HuH-7.5 (cell line): ENCODE results near the gene AOX1.
"Not testable (repeated sequence)": the region's sequence is repeated elsewhere in the genome, so short reads cannot be mapped to it uniquely, and the experiment has no call there.

Experiments used
- DNase-seq: peaks from one replicate; pipeline ENCODE4 v3.0.0; 2011; ENCODE audit warnings: low spot score

The AOX1 gene

GRCh38 chr2:200702646-200703118, 116.9 kb downstream of the AOX1 start:
- DNase-seq = no peak

- DNase-seq = no peak
Measured at GRCh38 chr2:200703127-200703925, 117.5 kb downstream of the AOX1 start.

- DNase-seq = no peak
Measured at GRCh38 chr2:200703926-200704637, 118.3 kb downstream of the AOX1 start.

- DNase-seq = no peak
Measured at GRCh38 chr2:200705305-200706041, 119.7 kb downstream of the AOX1 start.

GRCh38 chr2:200708943-200709342, 123.1 kb downstream of the AOX1 start:
- DNase-seq = no peak

GRCh38 chr2:200713003-200713703, 127.3 kb downstream of the AOX1 start:
- DNase-seq = peak; percentile 55

- DNase-seq = no peak
Measured at GRCh38 chr2:200713704-200714064, 127.9 kb downstream of the AOX1 start.

GRCh38 chr2:200715014-200715413, 129.2 kb downstream of the AOX1 start:
- not testable (repeated sequence) for DNase-seq

- DNase-seq = no peak
Measured at GRCh38 chr2:200716386-200716785, 130.6 kb downstream of the AOX1 start.
